Stimulated activated CD8-positive, alpha-beta memory T cell treated with anti-CD3 and anti-CD28 coated beads, Interleukin-4, amount 100 ng/mL, for 4 hours (primary cell): ENCODE measurements around the gene ZNF598.
"Not testable (repeated sequence)": the region's sequence is repeated elsewhere in the genome, so short reads cannot be mapped to it uniquely, and the experiment has no call there.

Experiments
- DNase-seq, 2 donors: peaks; one replicate each; pipeline ENCODE4 v3.0.0-alpha.2; 2020; ENCODE audit warnings: low read depth in 2 of 2, low spot score in 1 of 2

ZNF598 gene

DNA sequence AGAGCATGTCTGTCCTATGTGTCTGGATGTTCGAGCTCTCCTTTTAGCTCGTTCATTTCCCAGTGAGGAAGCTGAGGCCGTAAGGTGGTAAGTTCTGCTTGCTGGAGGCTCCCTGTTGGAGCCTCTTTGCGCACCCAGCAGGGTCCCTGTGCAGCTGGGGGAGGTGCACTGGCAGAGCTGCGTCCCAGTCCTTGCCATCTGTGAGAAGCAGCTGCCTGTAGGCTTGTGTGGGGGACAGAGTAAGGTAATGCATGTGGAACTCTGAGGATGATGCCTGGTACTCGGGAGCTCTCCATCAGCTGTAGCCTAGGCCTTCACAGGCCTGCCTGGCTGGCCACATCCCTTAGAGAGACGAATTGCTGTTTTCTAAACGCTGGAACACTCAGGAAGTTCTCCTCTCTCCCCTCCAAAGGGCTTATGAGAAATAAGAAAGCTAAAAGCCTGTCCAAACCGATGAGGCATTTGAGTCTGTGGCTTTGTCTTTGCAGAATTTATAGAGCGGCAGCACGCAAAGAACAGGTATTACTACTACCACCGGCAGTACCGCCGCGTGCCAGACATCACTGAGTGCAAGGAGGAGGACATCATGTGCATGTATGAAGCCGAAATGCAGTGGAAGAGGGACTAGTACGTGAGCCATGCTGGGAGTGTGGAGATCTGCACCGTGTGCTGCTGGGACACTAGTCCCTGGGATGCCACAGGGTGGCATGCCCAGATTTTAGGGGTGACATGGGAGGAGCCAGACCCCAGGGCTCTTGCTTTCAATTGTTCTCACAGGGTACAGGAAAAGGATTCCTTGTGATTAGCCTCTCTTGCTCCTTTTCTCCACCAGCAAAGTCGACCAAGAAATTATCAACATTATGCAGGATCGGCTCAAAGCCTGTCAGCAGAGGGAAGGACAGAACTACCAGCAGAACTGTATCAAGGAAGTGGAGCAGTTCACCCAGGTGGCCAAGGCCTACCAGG is 48.7 kb downstream of the ZNF598 start:
- DNase-seq = no peak

- peak; percentile 71 to 78 for DNase-seq
Observed at GRCh38 chr16:1959269-1960039, 50.2 kb downstream of the ZNF598 start, which contains the start of gene NDUFB10. Gene NDUFB10, plus strand, starts transcription at chr16:1959538. Its CDS starts 87 bp downstream, at chr16:1959625.

DNA sequence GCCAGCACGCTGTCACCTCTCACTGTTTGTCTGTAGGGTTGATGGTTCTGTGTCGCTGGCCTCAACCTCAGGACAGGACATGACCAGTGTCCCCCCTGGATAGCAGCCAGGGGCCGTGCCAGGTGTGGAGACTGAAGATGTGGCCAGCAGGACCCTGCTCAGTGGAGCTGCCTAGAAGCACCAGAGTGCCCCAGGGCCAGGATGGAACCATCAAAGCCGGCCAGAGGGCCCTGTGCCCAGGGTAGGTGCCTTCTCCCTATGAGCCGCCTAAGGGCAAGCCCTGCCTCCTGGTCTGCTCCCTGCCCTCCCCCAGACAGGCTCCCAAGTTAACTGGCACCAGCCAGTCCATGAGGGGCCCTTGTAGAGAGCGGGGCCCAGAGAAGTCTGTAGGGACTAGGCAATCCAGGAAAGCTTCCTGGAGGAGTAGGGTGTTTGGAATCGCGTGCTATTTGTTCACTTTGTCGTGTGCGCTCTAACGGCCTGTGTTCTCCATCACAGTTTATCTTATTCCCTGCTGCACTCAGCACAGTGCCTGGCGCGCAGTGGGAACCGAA is 50.8 kb downstream of the ZNF598 start:
- no peak for DNase-seq

DNA sequence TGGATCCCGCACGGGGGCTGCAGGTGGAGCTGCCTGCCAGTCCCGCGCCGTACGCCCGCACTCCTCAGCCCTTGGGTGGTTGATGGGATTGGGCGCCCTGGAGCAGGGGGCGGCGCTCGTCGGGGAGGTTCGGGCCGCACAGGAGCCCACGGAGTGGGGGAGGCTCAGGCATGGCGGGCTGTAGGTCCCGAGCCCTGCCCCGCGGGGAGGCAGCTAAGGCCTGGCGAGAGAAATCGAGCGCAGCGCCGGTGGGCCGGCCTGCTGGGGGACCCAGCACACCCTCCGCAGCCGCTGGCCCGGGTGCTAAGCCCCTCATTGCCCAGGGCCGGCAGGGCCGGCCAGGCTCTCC is 51.5 kb downstream of the ZNF598 start:
- not testable (repeated sequence) for DNase-seq

GRCh38 chr16:1957434-1958142 is 52.0 kb downstream of the ZNF598 start:
- not testable (repeated sequence) for DNase-seq

- no peak for DNase-seq
Observed at GRCh38 chr16:1953734-1954133, 55.9 kb downstream of the ZNF598 start.

DNA sequence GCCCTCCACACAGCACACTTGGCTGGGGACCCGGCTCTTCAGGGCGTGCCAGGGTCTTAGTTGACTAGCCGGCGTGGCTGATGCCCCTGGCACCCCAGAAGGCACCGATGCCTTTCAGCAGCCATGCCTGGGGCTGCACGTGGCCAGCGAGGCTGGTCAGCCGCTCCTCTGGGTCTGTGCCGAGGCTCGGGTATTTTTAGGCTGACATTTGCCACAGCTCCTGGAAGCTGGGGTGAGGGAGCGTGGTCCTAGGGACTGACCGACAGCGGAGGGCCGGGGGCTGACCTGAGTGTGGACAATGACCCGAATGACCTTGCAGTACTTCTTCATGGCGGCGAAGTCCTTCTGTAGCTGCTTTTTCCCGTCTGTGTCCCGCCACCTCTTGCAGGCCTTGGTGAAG is 59.1 kb downstream of the ZNF598 start:
- no peak for DNase-seq

- DNase-seq = no peak
Observed at GRCh38 chr16:1950047-1950446, 59.6 kb downstream of the ZNF598 start.

- no peak for DNase-seq
Observed at GRCh38 chr16:1949507-1949906, 60.1 kb downstream of the ZNF598 start.
